WTC11 (cell line): Measurements from ENCODE around the gene TLCD1. TPM values are rescaled to one million over a fixed set of nuclear protein-coding genes. Genes with fewer than 3 reads are reported as not detected.

Experiments used
- ATAC-seq: fragments of 200-7000 bp; cut with Tn5 transposase; 2 replicates; pipeline ENCODE4 v1.10.0; 2021; ENCODE audit warnings: mild to moderate bottlenecking, moderate library complexity
- CTCF ChIA-PET: fragments of 300-600 bp; sonication (Branson Sonifier 250); formaldehyde crosslinking; loops from one replicate; lab custom pipeline; 2021; ENCODE audit warnings: antibody characterized with exemption; lab: Charles Lee
- POLR2A ChIA-PET: fragments of 350-600 bp; sonication (Branson Sonifier 250); formaldehyde crosslinking; loops from one replicate; lab custom pipeline; 2021; ENCODE audit warnings: antibody characterized with exemption; lab: Charles Lee
- DNase-seq: peaks from one replicate; pipeline ENCODE4 v3.0.0; 2021; ENCODE audit warnings: low spot score
- H3K27ac Mint-ChIP-seq: 2 replicates; pipeline ENCODE4 v1.8.0; 2021; ENCODE audit warnings: mixed read lengths
- H3K27me3 Mint-ChIP-seq: 2 replicates; pipeline ENCODE4 v1.8.0; 2021; ENCODE audit warnings: low read depth, mild to moderate bottlenecking, moderate library complexity, mixed read lengths
- H3K36me3 Mint-ChIP-seq: 2 replicates; pipeline ENCODE4 v1.8.0; 2021; ENCODE audit warnings: mixed read lengths
- H3K4me1 Mint-ChIP-seq: 2 replicates; pipeline ENCODE4 v1.8.0; 2022; ENCODE audit warnings: mixed read lengths
- H3K4me3 Mint-ChIP-seq: 2 replicates; pipeline ENCODE4 v1.8.0; 2021; ENCODE audit warnings: mild to moderate bottlenecking, moderate library complexity, mixed read lengths
- H3K9me3 Mint-ChIP-seq: 2 replicates; pipeline ENCODE4 v1.8.0; 2021; ENCODE audit warnings: mixed read lengths
- CREB1 ChIP-seq: sonication (generic); formaldehyde crosslinking; IDR thresholded peaks from 2 replicates; pipeline ENCODE4 v1.8.0; 2023; ENCODE audit warnings: mild to moderate bottlenecking, missing genetic modification reagents
- CREM ChIP-seq: sonication (generic); formaldehyde crosslinking; IDR thresholded peaks from 2 replicates; pipeline ENCODE4 v1.8.1; 2022; ENCODE audit warnings: mild to moderate bottlenecking, missing genetic modification reagents, moderate library complexity
- ELF4 ChIP-seq: sonication (generic); formaldehyde crosslinking; IDR thresholded peaks from 2 replicates; pipeline ENCODE4 v1.8.1; 2022; ENCODE audit warnings: low read depth, mild to moderate bottlenecking, moderate library complexity, missing genetic modification reagents
- FOXP1 ChIP-seq: sonication (generic); formaldehyde crosslinking; IDR thresholded peaks from 2 replicates; pipeline ENCODE4 v1.8.0; 2022; ENCODE audit warnings: missing genetic modification reagents, mild to moderate bottlenecking, moderate library complexity, borderline replicate concordance
- MXD4 ChIP-seq: fragments of 250-450 bp; sonication (Bioruptor Pico); IDR thresholded peaks from 2 replicates; pipeline ENCODE4 v1.8.0; 2021; ENCODE audit warnings: mild to moderate bottlenecking, moderate library complexity, borderline replicate concordance
- PRRX2 ChIP-seq: fragments of 250-450 bp; sonication (Bioruptor Pico); IDR thresholded peaks from 2 replicates; pipeline ENCODE4 v1.8.0; 2021; ENCODE audit warnings: mild to moderate bottlenecking
- SOX15 ChIP-seq: fragments of 250-450 bp; sonication (Bioruptor Pico); IDR thresholded peaks from 2 replicates; pipeline ENCODE4 v1.9.0; 2021; ENCODE audit warnings: mild to moderate bottlenecking
- TP53 ChIP-seq: sonication (generic); formaldehyde crosslinking; IDR thresholded peaks from 2 replicates; pipeline ENCODE4 v1.8.1; 2023; ENCODE audit warnings: mild to moderate bottlenecking, missing genetic modification reagents
- ZNF138 ChIP-seq: sonication (generic); formaldehyde crosslinking; conservative IDR thresholded peaks from 2 replicates; pipeline ENCODE4 v1.8.1; 2022; ENCODE audit warnings: mild to moderate bottlenecking, moderate library complexity, missing genetic modification reagents
- total RNA-seq: library from RNA; stranded (reverse); gene quantifications from 3 replicates; pipeline ENCODE4 v1.2.3, GENCODE V29; 2021
- TF ChIP-seq, protein P1 (sequence below): sonication (generic); formaldehyde crosslinking; IDR thresholded peaks from 2 replicates; pipeline ENCODE4 v1.8.1; 2023; ENCODE audit warnings: mild to moderate bottlenecking, missing genetic modification reagents, borderline replicate concordance
- TF ChIP-seq, protein P2 (sequence below): sonication (generic); formaldehyde crosslinking; IDR thresholded peaks from 2 replicates; pipeline ENCODE4 v1.8.0; 2022; ENCODE audit warnings: missing genetic modification reagents
- TF ChIP-seq, protein P3 (sequence below): sonication (generic); formaldehyde crosslinking; conservative IDR thresholded peaks from 2 replicates; pipeline ENCODE4 v1.8.1; 2022; ENCODE audit warnings: mild to moderate bottlenecking, missing genetic modification reagents
- TF ChIP-seq, protein P4 (sequence below): fragments of 250-450 bp; sonication (Bioruptor Pico); IDR thresholded peaks from 2 replicates; pipeline ENCODE4 v1.8.0; 2021; ENCODE audit warnings: mild to moderate bottlenecking
- TF ChIP-seq, protein P5 (sequence below): sonication (generic); formaldehyde crosslinking; IDR thresholded peaks from 2 replicates; pipeline ENCODE4 v1.8.1; 2022; ENCODE audit warnings: missing genetic modification reagents, borderline replicate concordance
- TF ChIP-seq, protein P6 (sequence below): sonication (generic); formaldehyde crosslinking; IDR thresholded peaks from 2 replicates; pipeline ENCODE4 v1.8.1; 2022; ENCODE audit warnings: mild to moderate bottlenecking, missing genetic modification reagents, moderate library complexity, borderline replicate concordance
- TF ChIP-seq, protein P7 (sequence below): sonication (generic); formaldehyde crosslinking; IDR thresholded peaks from 2 replicates; pipeline ENCODE4 v1.8.0; 2022; ENCODE audit warnings: mild to moderate bottlenecking, missing genetic modification reagents

The TLCD1 gene
- total RNA-seq, 1 experiment from 2014 or later, result 36.0 TPM

DNA sequence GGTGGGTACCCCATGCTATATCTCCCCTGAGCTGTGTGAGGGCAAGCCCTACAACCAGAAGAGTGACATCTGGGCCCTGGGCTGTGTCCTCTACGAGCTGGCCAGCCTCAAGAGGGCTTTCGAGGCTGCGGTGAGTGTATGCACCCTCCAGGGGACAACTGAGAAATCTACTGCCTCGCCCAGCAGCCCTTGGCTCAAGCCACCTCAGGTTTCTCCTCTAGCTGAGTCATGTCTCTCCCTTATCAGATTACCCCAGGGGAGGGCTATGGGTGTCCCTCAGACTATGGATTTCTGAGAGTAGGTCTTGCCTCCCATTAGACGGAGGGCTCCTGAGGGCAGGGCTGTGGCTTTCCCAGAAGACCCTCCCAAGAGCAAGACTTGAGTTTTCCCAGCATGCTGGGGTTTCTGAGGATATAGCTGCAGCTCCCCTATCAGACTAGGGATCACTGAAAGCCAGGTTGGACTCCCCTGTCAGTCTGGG, 9.2 kb upstream of the TLCD1 start (continued):
- TF ChIP-seq, protein P1, sequence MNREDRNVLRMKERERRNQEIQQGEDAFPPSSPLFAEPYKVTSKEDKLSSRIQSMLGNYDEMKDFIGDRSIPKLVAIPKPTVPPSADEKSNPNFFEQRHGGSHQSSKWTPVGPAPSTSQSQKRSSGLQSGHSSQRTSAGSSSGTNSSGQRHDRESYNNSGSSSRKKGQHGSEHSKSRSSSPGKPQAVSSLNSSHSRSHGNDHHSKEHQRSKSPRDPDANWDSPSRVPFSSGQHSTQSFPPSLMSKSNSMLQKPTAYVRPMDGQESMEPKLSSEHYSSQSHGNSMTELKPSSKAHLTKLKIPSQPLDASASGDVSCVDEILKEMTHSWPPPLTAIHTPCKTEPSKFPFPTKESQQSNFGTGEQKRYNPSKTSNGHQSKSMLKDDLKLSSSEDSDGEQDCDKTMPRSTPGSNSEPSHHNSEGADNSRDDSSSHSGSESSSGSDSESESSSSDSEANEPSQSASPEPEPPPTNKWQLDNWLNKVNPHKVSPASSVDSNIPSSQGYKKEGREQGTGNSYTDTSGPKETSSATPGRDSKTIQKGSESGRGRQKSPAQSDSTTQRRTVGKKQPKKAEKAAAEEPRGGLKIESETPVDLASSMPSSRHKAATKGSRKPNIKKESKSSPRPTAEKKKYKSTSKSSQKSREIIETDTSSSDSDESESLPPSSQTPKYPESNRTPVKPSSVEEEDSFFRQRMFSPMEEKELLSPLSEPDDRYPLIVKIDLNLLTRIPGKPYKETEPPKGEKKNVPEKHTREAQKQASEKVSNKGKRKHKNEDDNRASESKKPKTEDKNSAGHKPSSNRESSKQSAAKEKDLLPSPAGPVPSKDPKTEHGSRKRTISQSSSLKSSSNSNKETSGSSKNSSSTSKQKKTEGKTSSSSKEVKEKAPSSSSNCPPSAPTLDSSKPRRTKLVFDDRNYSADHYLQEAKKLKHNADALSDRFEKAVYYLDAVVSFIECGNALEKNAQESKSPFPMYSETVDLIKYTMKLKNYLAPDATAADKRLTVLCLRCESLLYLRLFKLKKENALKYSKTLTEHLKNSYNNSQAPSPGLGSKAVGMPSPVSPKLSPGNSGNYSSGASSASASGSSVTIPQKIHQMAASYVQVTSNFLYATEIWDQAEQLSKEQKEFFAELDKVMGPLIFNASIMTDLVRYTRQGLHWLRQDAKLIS (CRISPR knock-in tag), result no peak

DNA sequence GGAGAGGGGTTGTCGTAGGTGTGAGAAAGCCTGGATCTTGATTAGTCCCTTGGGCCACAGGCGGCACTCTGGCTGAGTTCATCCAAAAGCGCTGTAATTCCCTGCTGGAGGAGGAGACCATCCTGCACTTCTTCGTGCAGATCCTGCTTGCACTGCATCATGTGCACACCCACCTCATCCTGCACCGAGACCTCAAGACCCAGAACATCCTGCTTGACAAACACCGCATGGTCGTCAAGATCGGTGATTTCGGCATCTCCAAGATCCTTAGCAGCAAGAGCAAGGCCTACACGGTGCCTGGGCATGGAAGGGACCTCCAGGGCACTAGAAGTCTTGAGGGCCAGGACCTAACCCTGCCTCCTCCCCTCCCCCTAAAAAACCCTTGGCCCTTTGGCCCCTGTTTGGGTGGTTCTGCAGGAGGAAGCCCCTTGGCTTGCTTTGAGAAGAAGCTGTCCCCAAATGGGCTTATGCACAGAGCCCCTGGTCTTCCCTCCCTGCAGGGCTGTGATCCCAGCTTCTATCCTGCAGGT, 8.7 kb upstream of the TLCD1 start:
- H3K9me3 Mint-ChIP-seq, result no peaks in the 10 kb centered on the region
- DNase-seq (no peak), ATAC-seq (no peak)
- H3K27me3 Mint-ChIP-seq, result no peaks in the 10 kb centered on the region
- 0 out of 2 replicates have a peak, but pooled peaks cover 2% of the 10 kb centered on the region for H3K4me1 Mint-ChIP-seq
- ChIA-PET CTCF (interaction anchor here (1.3 to 12.2 kb wide), 2 partner anchors 8 to 12 kb away, joined by 5 to 541 read pairs; partner anchors contain the start of gene TRAF4), POLR2A (interaction anchor here (0.6 kb wide), 1 partner anchor 11 kb away, joined by 3 read pairs; no protein-coding TSS in a partner anchor)
- H3K27ac Mint-ChIP-seq, result no peak overlapping the region
- no peak overlapping the region for H3K4me3 Mint-ChIP-seq
- peaks cover 21% of the 10 kb centered on the region for H3K36me3 Mint-ChIP-seq
- TF ChIP-seq, protein P2, sequence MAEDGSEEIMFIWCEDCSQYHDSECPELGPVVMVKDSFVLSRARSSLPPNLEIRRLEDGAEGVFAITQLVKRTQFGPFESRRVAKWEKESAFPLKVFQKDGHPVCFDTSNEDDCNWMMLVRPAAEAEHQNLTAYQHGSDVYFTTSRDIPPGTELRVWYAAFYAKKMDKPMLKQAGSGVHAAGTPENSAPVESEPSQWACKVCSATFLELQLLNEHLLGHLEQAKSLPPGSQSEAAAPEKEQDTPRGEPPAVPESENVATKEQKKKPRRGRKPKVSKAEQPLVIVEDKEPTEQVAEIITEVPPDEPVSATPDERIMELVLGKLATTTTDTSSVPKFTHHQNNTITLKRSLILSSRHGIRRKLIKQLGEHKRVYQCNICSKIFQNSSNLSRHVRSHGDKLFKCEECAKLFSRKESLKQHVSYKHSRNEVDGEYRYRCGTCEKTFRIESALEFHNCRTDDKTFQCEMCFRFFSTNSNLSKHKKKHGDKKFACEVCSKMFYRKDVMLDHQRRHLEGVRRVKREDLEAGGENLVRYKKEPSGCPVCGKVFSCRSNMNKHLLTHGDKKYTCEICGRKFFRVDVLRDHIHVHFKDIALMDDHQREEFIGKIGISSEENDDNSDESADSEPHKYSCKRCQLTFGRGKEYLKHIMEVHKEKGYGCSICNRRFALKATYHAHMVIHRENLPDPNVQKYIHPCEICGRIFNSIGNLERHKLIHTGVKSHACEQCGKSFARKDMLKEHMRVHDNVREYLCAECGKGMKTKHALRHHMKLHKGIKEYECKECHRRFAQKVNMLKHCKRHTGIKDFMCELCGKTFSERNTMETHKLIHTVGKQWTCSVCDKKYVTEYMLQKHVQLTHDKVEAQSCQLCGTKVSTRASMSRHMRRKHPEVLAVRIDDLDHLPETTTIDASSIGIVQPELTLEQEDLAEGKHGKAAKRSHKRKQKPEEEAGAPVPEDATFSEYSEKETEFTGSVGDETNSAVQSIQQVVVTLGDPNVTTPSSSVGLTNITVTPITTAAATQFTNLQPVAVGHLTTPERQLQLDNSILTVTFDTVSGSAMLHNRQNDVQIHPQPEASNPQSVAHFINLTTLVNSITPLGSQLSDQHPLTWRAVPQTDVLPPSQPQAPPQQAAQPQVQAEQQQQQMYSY, result no peak
- TF ChIP-seq SOX15 (CRISPR knock-in tag) (no peak), ELF4 (CRISPR knock-in tag) (no peak), ZNF138 (no peak), TP53 (CRISPR knock-in tag) (no peak), PRRX2 (CRISPR knock-in tag) (no peak), FOXP1 (no peak), CREB1 (CRISPR knock-in tag) (no peak), CREM (CRISPR knock-in tag) (no peak), MXD4 (CRISPR knock-in tag) (no peak)
- TF ChIP-seq, protein P3, sequence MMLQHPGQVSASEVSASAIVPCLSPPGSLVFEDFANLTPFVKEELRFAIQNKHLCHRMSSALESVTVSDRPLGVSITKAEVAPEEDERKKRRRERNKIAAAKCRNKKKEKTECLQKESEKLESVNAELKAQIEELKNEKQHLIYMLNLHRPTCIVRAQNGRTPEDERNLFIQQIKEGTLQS (CRISPR knock-in tag), result no peak
- TF ChIP-seq, protein P4, sequence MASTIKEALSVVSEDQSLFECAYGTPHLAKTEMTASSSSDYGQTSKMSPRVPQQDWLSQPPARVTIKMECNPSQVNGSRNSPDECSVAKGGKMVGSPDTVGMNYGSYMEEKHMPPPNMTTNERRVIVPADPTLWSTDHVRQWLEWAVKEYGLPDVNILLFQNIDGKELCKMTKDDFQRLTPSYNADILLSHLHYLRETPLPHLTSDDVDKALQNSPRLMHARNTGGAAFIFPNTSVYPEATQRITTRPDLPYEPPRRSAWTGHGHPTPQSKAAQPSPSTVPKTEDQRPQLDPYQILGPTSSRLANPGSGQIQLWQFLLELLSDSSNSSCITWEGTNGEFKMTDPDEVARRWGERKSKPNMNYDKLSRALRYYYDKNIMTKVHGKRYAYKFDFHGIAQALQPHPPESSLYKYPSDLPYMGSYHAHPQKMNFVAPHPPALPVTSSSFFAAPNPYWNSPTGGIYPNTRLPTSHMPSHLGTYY (CRISPR knock-in tag), result no peak
- TF ChIP-seq, protein P5, sequence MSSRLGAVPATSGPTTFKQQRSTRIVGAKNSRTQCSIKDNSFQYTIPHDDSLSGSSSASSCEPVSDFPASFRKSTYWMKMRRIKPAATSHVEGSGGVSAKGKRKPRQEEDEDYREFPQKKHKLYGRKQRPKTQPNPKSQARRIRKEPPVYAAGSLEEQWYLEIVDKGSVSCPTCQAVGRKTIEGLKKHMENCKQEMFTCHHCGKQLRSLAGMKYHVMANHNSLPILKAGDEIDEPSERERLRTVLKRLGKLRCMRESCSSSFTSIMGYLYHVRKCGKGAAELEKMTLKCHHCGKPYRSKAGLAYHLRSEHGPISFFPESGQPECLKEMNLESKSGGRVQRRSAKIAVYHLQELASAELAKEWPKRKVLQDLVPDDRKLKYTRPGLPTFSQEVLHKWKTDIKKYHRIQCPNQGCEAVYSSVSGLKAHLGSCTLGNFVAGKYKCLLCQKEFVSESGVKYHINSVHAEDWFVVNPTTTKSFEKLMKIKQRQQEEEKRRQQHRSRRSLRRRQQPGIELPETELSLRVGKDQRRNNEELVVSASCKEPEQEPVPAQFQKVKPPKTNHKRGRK, result no peak
- TF ChIP-seq, protein P6, sequence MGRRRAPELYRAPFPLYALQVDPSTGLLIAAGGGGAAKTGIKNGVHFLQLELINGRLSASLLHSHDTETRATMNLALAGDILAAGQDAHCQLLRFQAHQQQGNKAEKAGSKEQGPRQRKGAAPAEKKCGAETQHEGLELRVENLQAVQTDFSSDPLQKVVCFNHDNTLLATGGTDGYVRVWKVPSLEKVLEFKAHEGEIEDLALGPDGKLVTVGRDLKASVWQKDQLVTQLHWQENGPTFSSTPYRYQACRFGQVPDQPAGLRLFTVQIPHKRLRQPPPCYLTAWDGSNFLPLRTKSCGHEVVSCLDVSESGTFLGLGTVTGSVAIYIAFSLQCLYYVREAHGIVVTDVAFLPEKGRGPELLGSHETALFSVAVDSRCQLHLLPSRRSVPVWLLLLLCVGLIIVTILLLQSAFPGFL, result no peak
- TF ChIP-seq, protein P7, sequence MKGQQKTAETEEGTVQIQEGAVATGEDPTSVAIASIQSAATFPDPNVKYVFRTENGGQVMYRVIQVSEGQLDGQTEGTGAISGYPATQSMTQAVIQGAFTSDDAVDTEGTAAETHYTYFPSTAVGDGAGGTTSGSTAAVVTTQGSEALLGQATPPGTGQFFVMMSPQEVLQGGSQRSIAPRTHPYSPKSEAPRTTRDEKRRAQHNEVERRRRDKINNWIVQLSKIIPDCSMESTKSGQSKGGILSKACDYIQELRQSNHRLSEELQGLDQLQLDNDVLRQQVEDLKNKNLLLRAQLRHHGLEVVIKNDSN (CRISPR knock-in tag), result no peak
- TF ChIP-seq, protein P1 (CRISPR knock-in tag), result no peak
